ENCODE results near the gene ADAM19.
"Not testable (repeated sequence)": the region's sequence is repeated elsewhere in the genome, so short reads cannot be mapped to it uniquely, and the experiment has no call there.

The ADAM19 gene

DNA sequence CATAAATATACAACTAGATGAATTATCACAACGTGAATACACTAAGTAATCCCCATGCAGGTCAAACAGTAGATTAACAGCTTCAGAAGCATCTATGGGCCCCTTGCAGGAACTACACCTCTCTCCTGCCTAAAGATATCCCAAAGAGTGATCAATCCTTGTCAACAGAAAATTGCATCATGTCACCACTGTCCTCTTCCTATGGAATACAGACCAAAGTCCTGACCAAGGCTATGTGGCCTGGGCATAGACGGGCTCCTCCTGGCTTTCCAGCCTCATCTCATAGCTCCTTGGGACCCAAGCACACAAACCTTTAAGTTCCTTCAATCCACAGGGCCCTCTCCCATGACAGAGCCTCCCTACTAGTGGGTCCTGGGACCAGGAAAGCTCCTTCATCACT, 90.2 kb downstream of the ADAM19 start:
- Histone ChIP-seq H3K9ac (ENCODE audit: low read depth, low read length) (no peak overlapping the region), H3K4me1 (ENCODE audit: insufficient read depth, low read length) (no peaks in the 10 kb centered on the region), H2AFZ (ENCODE audit: low read depth, low read length) (no peak overlapping the region), H3K4me2 (ENCODE audit: insufficient read depth, low read length) (no peak overlapping the region), H3K36me3 (ENCODE audit: insufficient read depth, low read length) (peaks cover 13% of the 10 kb centered on the region; the same call in 1 of the 2 replicates), H4K20me1 (ENCODE audit: insufficient read depth, low read length) (no peaks in the 10 kb centered on the region), H3K4me3 (ENCODE audit: low read depth in 1 of 2, low read length in 2 of 2) (no peak overlapping the region), H3K27ac (ENCODE audit: low read length) (no peak overlapping the region), H3K27me3 (ENCODE audit: insufficient read depth, low read length, poor library complexity) (no peaks in the 10 kb centered on the region), H3K79me2 (ENCODE audit: insufficient read depth, low read length) (no peaks in the 10 kb centered on the region), H3K9me3 (ENCODE audit: insufficient read depth, low read length, severe bottlenecking) (no peaks in the 10 kb centered on the region)
- no peak for DNase-seq
- ATAC-seq (ENCODE audit: insufficient read depth, low read depth): no peak
- TF ChIP-seq EZH2 (IDR thresholded peaks at IDR 0.05; ENCODE audit: borderline replicate concordance, low read depth, low read length, severe bottlenecking): no peak
- TF ChIP-seq, protein P1, sequence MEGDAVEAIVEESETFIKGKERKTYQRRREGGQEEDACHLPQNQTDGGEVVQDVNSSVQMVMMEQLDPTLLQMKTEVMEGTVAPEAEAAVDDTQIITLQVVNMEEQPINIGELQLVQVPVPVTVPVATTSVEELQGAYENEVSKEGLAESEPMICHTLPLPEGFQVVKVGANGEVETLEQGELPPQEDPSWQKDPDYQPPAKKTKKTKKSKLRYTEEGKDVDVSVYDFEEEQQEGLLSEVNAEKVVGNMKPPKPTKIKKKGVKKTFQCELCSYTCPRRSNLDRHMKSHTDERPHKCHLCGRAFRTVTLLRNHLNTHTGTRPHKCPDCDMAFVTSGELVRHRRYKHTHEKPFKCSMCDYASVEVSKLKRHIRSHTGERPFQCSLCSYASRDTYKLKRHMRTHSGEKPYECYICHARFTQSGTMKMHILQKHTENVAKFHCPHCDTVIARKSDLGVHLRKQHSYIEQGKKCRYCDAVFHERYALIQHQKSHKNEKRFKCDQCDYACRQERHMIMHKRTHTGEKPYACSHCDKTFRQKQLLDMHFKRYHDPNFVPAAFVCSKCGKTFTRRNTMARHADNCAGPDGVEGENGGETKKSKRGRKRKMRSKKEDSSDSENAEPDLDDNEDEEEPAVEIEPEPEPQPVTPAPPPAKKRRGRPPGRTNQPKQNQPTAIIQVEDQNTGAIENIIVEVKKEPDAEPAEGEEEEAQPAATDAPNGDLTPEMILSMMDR (IDR thresholded peaks at IDR 0.05; ENCODE audit: borderline replicate concordance, extremely low read depth, low read length, poor library complexity, severe bottlenecking): no peak

DNA sequence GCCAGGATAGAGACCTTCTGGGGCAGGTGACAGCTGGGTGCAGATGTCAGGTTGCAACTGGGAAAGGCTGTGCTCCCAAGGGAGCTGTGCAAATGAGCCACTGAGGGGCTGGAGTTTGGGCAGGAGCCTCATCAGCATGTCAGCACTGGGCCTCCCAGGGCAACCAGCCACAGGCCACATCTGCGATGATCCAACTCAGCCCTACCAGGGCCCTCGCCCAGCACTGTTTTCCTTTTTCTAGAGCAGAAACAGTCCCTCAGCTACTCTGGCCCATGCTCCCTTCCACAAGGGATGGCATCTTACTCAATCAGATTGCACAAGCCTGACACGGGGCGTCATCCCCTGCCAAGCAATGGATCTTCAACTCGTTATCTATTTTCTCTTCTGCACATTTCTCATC, 90.8 kb downstream of the ADAM19 start:
- no peaks in the 10 kb centered on the region for H3K27me3 ChIP-seq (ENCODE audit: insufficient read depth, low read length, poor library complexity)
- DNase-seq: no peak
- no peak overlapping the region for H3K27ac ChIP-seq (ENCODE audit: low read length)
- no peaks in the 10 kb centered on the region for H3K79me2 ChIP-seq (ENCODE audit: insufficient read depth, low read length)
- ATAC-seq (ENCODE audit: insufficient read depth, low read depth): peak; percentile 30; the same call in 1 of the 3 replicates
- no peaks in the 10 kb centered on the region for H3K9me3 ChIP-seq (ENCODE audit: insufficient read depth, low read length, severe bottlenecking)
- no peaks in the 10 kb centered on the region for H3K4me1 ChIP-seq (ENCODE audit: insufficient read depth, low read length)
- H4K20me1 ChIP-seq (ENCODE audit: insufficient read depth, low read length): no peaks in the 10 kb centered on the region
- no peak for TF ChIP-seq EZH2 (IDR thresholded peaks at IDR 0.05; ENCODE audit: borderline replicate concordance, low read depth, low read length, severe bottlenecking)
- TF ChIP-seq, protein P1 (IDR thresholded peaks at IDR 0.05; ENCODE audit: borderline replicate concordance, extremely low read depth, low read length, poor library complexity, severe bottlenecking): no peak
- H3K4me3 ChIP-seq (ENCODE audit: low read depth in 1 of 2, low read length in 2 of 2): no peak overlapping the region
- H3K9ac ChIP-seq (ENCODE audit: low read depth, low read length): no peak overlapping the region
- peaks cover 10% of the 10 kb centered on the region; the same call in 1 of the 2 replicates for H3K36me3 ChIP-seq (ENCODE audit: insufficient read depth, low read length)
- H3K4me2 ChIP-seq (ENCODE audit: insufficient read depth, low read length): no peak overlapping the region
- H2AFZ ChIP-seq (ENCODE audit: low read depth, low read length): no peak overlapping the region

DNA sequence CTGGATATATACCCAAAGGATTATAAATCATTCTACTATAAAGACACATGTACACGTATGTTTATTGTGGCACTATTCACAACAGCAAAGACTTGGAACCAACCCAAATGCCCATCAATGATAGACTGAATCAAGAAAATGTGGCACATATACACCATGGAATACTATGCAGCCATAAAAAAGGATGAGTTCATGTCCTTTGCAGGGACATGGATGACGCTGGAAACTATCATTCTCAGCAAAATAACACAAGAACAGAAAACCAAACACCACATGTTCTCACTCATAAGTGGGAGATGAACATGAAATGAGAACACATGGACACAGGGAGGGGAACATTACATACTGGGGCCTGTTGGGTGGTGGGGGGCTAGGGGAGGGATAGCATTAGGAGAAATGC, 92.9 kb downstream of the ADAM19 start:
- not testable (repeated sequence) for H3K27me3 ChIP-seq (ENCODE audit: insufficient read depth, low read length, poor library complexity); ATAC-seq (ENCODE audit: insufficient read depth, low read depth)

DNA sequence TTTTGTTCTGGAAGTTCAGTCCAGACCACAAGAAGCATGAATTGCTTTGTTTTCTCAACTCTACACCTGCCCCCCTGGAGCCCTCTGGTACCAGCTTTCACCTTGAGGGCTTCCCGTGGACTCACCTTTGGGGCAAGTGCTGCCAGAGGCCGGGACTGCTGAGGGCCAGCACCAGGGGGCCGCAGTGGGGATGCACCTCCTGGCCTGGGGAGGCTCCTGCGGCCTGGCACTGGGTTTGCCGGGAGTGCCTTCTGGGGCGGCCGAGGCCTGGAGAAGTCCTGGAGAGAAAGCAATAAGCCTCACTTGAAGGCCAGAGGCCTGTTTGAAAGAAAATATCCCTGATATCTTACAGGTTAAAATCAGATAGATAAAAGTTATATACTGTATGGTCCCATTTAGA, 93.9 kb downstream of the ADAM19 start:
- Histone ChIP-seq H3K36me3 (ENCODE audit: insufficient read depth, low read length) (peaks cover 10% of the 10 kb centered on the region; the same call in 1 of the 2 replicates), H3K4me3 (ENCODE audit: low read depth in 1 of 2, low read length in 2 of 2) (no peak overlapping the region), H3K27ac (ENCODE audit: low read length) (no peak overlapping the region), H4K20me1 (ENCODE audit: insufficient read depth, low read length) (no peaks in the 10 kb centered on the region), H3K4me2 (ENCODE audit: insufficient read depth, low read length) (no peak overlapping the region), H3K9ac (ENCODE audit: low read depth, low read length) (no peak overlapping the region), H3K4me1 (ENCODE audit: insufficient read depth, low read length) (no peaks in the 10 kb centered on the region), H3K27me3 (ENCODE audit: insufficient read depth, low read length, poor library complexity) (no peaks in the 10 kb centered on the region), H3K79me2 (ENCODE audit: insufficient read depth, low read length) (no peaks in the 10 kb centered on the region), H2AFZ (ENCODE audit: low read depth, low read length) (no peak overlapping the region), H3K9me3 (ENCODE audit: insufficient read depth, low read length, severe bottlenecking) (no peaks in the 10 kb centered on the region)
- TF ChIP-seq, protein P1 (IDR thresholded peaks at IDR 0.05; ENCODE audit: borderline replicate concordance, extremely low read depth, low read length, poor library complexity, severe bottlenecking): no peak
- TF ChIP-seq EZH2 (IDR thresholded peaks at IDR 0.05; ENCODE audit: borderline replicate concordance, low read depth, low read length, severe bottlenecking): no peak
- no peak for ATAC-seq (ENCODE audit: insufficient read depth, low read depth)
- no peak for DNase-seq

More for the DNA sequence above, 92.9 kb downstream of the ADAM19 start:
- H3K36me3 ChIP-seq (ENCODE audit: insufficient read depth, low read length); H3K9me3 ChIP-seq (ENCODE audit: insufficient read depth, low read length, severe bottlenecking); H3K4me3 ChIP-seq (ENCODE audit: low read depth in 1 of 2, low read length in 2 of 2); H3K4me2 ChIP-seq (ENCODE audit: insufficient read depth, low read length); H3K79me2 ChIP-seq (ENCODE audit: insufficient read depth, low read length); DNase-seq; H4K20me1 ChIP-seq (ENCODE audit: insufficient read depth, low read length); H2AFZ ChIP-seq (ENCODE audit: low read depth, low read length); H3K4me1 ChIP-seq (ENCODE audit: insufficient read depth, low read length); H3K9ac ChIP-seq (ENCODE audit: low read depth, low read length); H3K27ac ChIP-seq (ENCODE audit: low read length): not testable (repeated sequence)

Data from DND-41 (cell line).